GM21737 (cell line): ENCODE data around the gene DNAJC19.

Experiments
- ATAC-seq: cut with Tn5 transposase; IDR thresholded peaks from one replicate; pipeline ENCODE4 v1.9.1; 2021; ENCODE audit warnings: mild to moderate bottlenecking, moderate library complexity; ENCODE audit not compliant: unreplicated experiment

DNAJC19 gene

GRCh38 chr3:180961552-180961951 is 28.0 kb downstream of the DNAJC19 start:
- ATAC-seq = no peak

- ATAC-seq = no peak
Measured at GRCh38 chr3:180961087-180961486, 28.4 kb downstream of the DNAJC19 start.

- no peak for ATAC-seq
Measured at GRCh38 chr3:180959691-180960090, 29.8 kb downstream of the DNAJC19 start.

- no peak for ATAC-seq
Measured at GRCh38 chr3:180947761-180948390, 41.7 kb downstream of the DNAJC19 start.

- ATAC-seq = no peak
Measured at GRCh38 chr3:180940826-180941225, 48.7 kb downstream of the DNAJC19 start.

- no peak for ATAC-seq
Measured at GRCh38 chr3:180934638-180935037, 54.9 kb downstream of the DNAJC19 start.
